ENCODE measurements around the gene OSER1.
"Not testable (repeated sequence)": the region's sequence is repeated elsewhere in the genome, so short reads cannot be mapped to it uniquely, and the experiment has no call there.

The OSER1 gene

GRCh38 chr20:44193801-44194200, 16.8 kb downstream of the OSER1 start:
- ATAC-seq (ENCODE audit: insufficient read depth, low read depth) (no peak), DNase-seq (no peak)
- H3K27ac ChIP-seq (ENCODE audit: low read length): no peak overlapping the region
- H3K4me3 ChIP-seq (ENCODE audit: low read depth in 1 of 2, low read length in 2 of 2): no peak overlapping the region
- no peak for TF ChIP-seq EZH2 (IDR thresholded peaks at IDR 0.05; ENCODE audit: borderline replicate concordance, low read depth, low read length, severe bottlenecking)
- H3K4me2 ChIP-seq (ENCODE audit: insufficient read depth, low read length): no peak overlapping the region
- peaks cover 2% of the 10 kb centered on the region; the same call in 1 of the 2 replicates for H3K79me2 ChIP-seq (ENCODE audit: insufficient read depth, low read length)
- H3K9ac ChIP-seq (ENCODE audit: low read depth, low read length): no peak overlapping the region
- peaks cover 5% of the 10 kb centered on the region; the same call in 1 of the 2 replicates for H4K20me1 ChIP-seq (ENCODE audit: insufficient read depth, low read length)
- peaks cover 22% of the 10 kb centered on the region for H3K36me3 ChIP-seq (ENCODE audit: insufficient read depth, low read length)
- peaks cover 3% of the 10 kb centered on the region for H3K27me3 ChIP-seq (ENCODE audit: insufficient read depth, low read length, poor library complexity)
- H3K9me3 ChIP-seq (ENCODE audit: insufficient read depth, low read length, severe bottlenecking): no peaks in the 10 kb centered on the region
- no peak overlapping the region for H2AFZ ChIP-seq (ENCODE audit: low read depth, low read length)
- H3K4me1 ChIP-seq (ENCODE audit: insufficient read depth, low read length): no peaks in the 10 kb centered on the region

GRCh38 chr20:44191640-44192039, 18.9 kb downstream of the OSER1 start:
- H3K27me3 ChIP-seq (ENCODE audit: insufficient read depth, low read length, poor library complexity): peaks cover 16% of the 10 kb centered on the region
- not testable (repeated sequence) for H3K4me2 ChIP-seq (ENCODE audit: insufficient read depth, low read length); DNase-seq; H3K36me3 ChIP-seq (ENCODE audit: insufficient read depth, low read length); H2AFZ ChIP-seq (ENCODE audit: low read depth, low read length); ATAC-seq (ENCODE audit: insufficient read depth, low read depth); H3K9ac ChIP-seq (ENCODE audit: low read depth, low read length); H3K4me3 ChIP-seq (ENCODE audit: low read depth in 1 of 2, low read length in 2 of 2); H4K20me1 ChIP-seq (ENCODE audit: insufficient read depth, low read length); H3K4me1 ChIP-seq (ENCODE audit: insufficient read depth, low read length); H3K79me2 ChIP-seq (ENCODE audit: insufficient read depth, low read length); H3K27ac ChIP-seq (ENCODE audit: low read length); H3K9me3 ChIP-seq (ENCODE audit: insufficient read depth, low read length, severe bottlenecking)

- not testable (repeated sequence) for H4K20me1 ChIP-seq (ENCODE audit: insufficient read depth, low read length); H3K4me3 ChIP-seq (ENCODE audit: low read depth in 1 of 2, low read length in 2 of 2); H3K4me2 ChIP-seq (ENCODE audit: insufficient read depth, low read length); H2AFZ ChIP-seq (ENCODE audit: low read depth, low read length); H3K4me1 ChIP-seq (ENCODE audit: insufficient read depth, low read length); H3K27ac ChIP-seq (ENCODE audit: low read length); H3K36me3 ChIP-seq (ENCODE audit: insufficient read depth, low read length); H3K79me2 ChIP-seq (ENCODE audit: insufficient read depth, low read length); H3K9me3 ChIP-seq (ENCODE audit: insufficient read depth, low read length, severe bottlenecking); H3K9ac ChIP-seq (ENCODE audit: low read depth, low read length)
- ATAC-seq (ENCODE audit: insufficient read depth, low read depth): peak; percentile 75
- peak; percentile 86 for TF ChIP-seq CTCF (IDR thresholded peaks at IDR 0.05; ENCODE audit: borderline replicate concordance, extremely low read depth, low read length, poor library complexity, severe bottlenecking)
- DNase-seq: peak; percentile 58
- H3K27me3 ChIP-seq (ENCODE audit: insufficient read depth, low read length, poor library complexity): peaks cover 16% of the 10 kb centered on the region
These were observed 20.2 kb downstream of the OSER1 start for GRCh38 chr20:44190197-44190852.

- Histone ChIP-seq H3K27me3 (ENCODE audit: insufficient read depth, low read length, poor library complexity) (peaks cover 16% of the 10 kb centered on the region), H3K4me2 (ENCODE audit: insufficient read depth, low read length) (no peak overlapping the region), H2AFZ (ENCODE audit: low read depth, low read length) (no peak overlapping the region), H3K9me3 (ENCODE audit: insufficient read depth, low read length, severe bottlenecking) (no peaks in the 10 kb centered on the region), H3K4me1 (ENCODE audit: insufficient read depth, low read length) (no peaks in the 10 kb centered on the region), H3K4me3 (ENCODE audit: low read depth in 1 of 2, low read length in 2 of 2) (no peak overlapping the region), H4K20me1 (ENCODE audit: insufficient read depth, low read length) (peaks cover 6% of the 10 kb centered on the region), H3K79me2 (ENCODE audit: insufficient read depth, low read length) (no peaks in the 10 kb centered on the region), H3K36me3 (ENCODE audit: insufficient read depth, low read length) (no peaks in the 10 kb centered on the region), H3K27ac (ENCODE audit: low read length) (no peak overlapping the region), H3K9ac (ENCODE audit: low read depth, low read length) (no peak overlapping the region)
- ATAC-seq (ENCODE audit: insufficient read depth, low read depth) (no peak), DNase-seq (no peak)
- TF ChIP-seq EZH2 (IDR thresholded peaks at IDR 0.05; ENCODE audit: borderline replicate concordance, low read depth, low read length, severe bottlenecking) (no peak), CTCF (IDR thresholded peaks at IDR 0.05; ENCODE audit: borderline replicate concordance, extremely low read depth, low read length, poor library complexity, severe bottlenecking) (no peak)
These were observed 21.8 kb downstream of the OSER1 start for GRCh38 chr20:44188752-44189151.
